Activated naive CD4-positive, alpha-beta T cell treated with anti-CD3 and anti-CD28 coated beads for 36 hours (primary cell): ENCODE measurements around the gene OR52B2. TPM values are rescaled to one million over a fixed set of nuclear protein-coding genes. Genes with fewer than 3 reads are reported as not detected.

Experiments used
- CTCF ChIA-PET: fragments of 350-600 bp; sonication (Branson Sonifier 250); formaldehyde crosslinking; loops from one replicate; lab custom pipeline; 2021; ENCODE audit warnings: antibody characterized with exemption; lab: Charles Lee
- DNase-seq: peaks from one replicate; pipeline ENCODE4 v3.0.0-alpha.2; 2020
- H3K27ac Mint-ChIP-seq: one replicate; pipeline ENCODE4 v1.8.0; 2021; ENCODE audit warnings: mild to moderate bottlenecking, mixed read lengths
- H3K27me3 Mint-ChIP-seq: one replicate; pipeline ENCODE4 v1.8.0; 2021; ENCODE audit warnings: low read depth, mixed read lengths
- H3K36me3 Mint-ChIP-seq: one replicate; pipeline ENCODE4 v1.8.0; 2021; ENCODE audit warnings: low read depth, mixed read lengths
- H3K4me1 Mint-ChIP-seq: one replicate; pipeline ENCODE4 v1.8.0; 2021; ENCODE audit warnings: low read depth, mixed read lengths
- H3K4me3 Mint-ChIP-seq: one replicate; pipeline ENCODE4 v1.8.0; 2021; ENCODE audit warnings: mild to moderate bottlenecking, moderate library complexity, mixed read lengths
- H3K9me3 Mint-ChIP-seq: one replicate; pipeline ENCODE4 v1.8.0; 2021; ENCODE audit warnings: mixed read lengths
- intact Hi-C: fragments of 100-400 bp; cut with micrococcal nuclease; formaldehyde crosslinking; loops from one replicate; pipeline ENCODE4 v1.15.1; 2023
- total RNA-seq, 2 experiments: library from RNA; stranded (reverse); gene quantifications; one replicate each; pipeline ENCODE4 v1.2.3, GENCODE V29; 2021

OR52B2 gene
- total RNA-seq: not detected

DNA sequence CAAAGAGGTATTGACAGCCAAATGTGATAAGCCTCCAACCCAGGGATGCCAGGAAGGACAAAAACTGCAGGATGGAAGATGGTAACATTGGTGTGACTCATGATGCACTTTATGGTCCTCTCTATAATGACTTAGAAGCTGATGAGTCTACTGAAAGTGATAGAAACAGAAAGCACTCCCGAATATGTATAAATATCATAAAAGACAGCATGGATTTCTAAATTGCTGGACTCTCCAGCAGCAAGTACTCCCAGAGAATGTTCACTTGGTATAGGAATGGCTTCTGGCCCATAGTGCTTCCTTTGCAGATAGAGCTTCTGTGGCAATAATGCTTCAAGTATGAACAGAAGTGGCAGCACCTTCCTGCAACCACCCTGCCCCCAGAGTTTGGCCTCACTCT is at the start of gene OR52B2:
TSS of gene OR52B2 (minus strand) at position 101 of the 400 bp plus-strand sequence. CDS start at position 101, 0 bp downstream.
- DNase-seq: no peak
- peaks cover 3% of the 10 kb centered on the region for H3K27me3 Mint-ChIP-seq
- intact Hi-C loops: no loop called here
- CTCF ChIA-PET: no interaction called here
- peaks cover 2% of the 10 kb centered on the region for H3K9me3 Mint-ChIP-seq
- no peaks in the 10 kb centered on the region for H3K36me3 Mint-ChIP-seq
- no peaks in the 10 kb centered on the region for H3K4me1 Mint-ChIP-seq
- no peak within 1 kb of the TSS for H3K27ac Mint-ChIP-seq
- H3K4me3 Mint-ChIP-seq: no peak within 1 kb of the TSS

DNA sequence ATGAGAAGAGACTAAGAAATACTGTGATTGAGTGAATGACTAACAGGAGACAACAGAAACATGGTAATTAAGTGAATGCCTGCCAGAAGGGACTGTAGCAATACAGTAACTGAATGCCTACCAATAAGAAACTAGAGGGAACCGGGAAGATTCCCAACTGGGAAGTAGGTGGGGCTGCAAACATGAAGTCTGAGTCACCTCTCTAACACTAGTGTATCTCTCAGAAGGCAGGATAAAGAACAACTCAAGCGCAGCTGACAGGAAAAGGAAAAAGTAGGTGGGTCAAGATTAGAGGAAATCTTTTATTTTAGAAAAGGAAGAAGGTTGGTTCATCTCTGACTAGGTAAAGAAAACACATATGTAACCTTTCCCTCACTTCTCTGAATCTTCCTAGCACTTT is 49.2 kb upstream of the OR52B2 start:
- intact Hi-C loops: no loop called here
- DNase-seq: no peak
- peaks cover 15% of the 10 kb centered on the region for H3K4me1 Mint-ChIP-seq
- no peaks in the 10 kb centered on the region for H3K9me3 Mint-ChIP-seq
- CTCF ChIA-PET: interaction anchor here (0.6 kb wide), 1 partner anchor 1493 kb away, joined by 10 read pairs; no protein-coding TSS in a partner anchor
- H3K27ac Mint-ChIP-seq: no peak overlapping the region
- peaks cover 25% of the 10 kb centered on the region for H3K36me3 Mint-ChIP-seq
- no peaks in the 10 kb centered on the region for H3K27me3 Mint-ChIP-seq
- H3K4me3 Mint-ChIP-seq: no peak overlapping the region

DNA sequence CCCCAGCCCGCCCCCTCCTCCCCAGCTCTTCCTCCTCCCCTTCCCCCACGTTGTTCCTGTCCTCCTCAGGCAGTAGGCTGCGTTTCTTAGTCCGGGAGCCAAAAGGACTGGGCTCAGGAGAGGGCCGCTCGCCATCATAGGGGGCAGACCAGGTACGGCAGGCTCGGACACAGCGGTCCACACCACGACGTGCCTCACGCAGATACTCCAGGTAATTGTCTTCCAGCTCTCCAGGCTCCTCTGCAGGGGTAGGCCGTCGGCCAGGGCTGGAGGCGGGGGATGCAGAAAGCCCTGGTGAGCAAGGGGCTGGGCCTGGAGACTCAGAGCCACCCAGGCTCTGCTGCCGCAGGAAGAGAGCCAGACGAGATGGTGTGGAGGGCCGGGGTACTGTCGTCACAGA is 47.6 kb upstream of the OR52B2 start:
- no peak overlapping the region for H3K4me3 Mint-ChIP-seq
- no peaks in the 10 kb centered on the region for H3K27me3 Mint-ChIP-seq
- intact Hi-C loops: no loop called here
- H3K9me3 Mint-ChIP-seq: no peaks in the 10 kb centered on the region
- H3K27ac Mint-ChIP-seq: no peak overlapping the region
- CTCF ChIA-PET: interaction anchor here (1.7 kb wide), 1 partner anchor 136 kb away, joined by 4 read pairs; no protein-coding TSS in a partner anchor
- H3K36me3 Mint-ChIP-seq: peaks cover 23% of the 10 kb centered on the region
- peaks cover 15% of the 10 kb centered on the region for H3K4me1 Mint-ChIP-seq
- no peak for DNase-seq

DNA sequence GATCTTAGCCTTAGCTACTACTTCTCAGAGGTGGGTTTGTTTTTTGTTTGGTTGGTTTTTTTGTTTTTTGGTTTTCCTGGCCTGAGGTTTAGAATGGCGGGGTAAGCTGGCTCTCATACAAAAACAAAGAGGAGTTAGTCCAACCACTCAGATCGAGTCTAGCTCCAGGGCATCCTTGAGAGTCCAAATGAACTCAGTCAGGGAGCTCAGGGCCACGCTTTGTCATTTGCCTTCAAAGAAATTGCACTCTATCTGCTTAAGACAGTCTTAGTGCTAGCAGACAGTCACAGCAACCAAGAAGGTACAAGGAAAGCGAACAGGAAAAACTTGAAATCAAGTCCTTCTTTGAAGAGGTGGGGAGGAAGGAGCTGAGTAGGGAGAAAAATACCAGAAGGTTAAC is 46.4 kb upstream of the OR52B2 start:
- H3K4me1 Mint-ChIP-seq: peaks cover 15% of the 10 kb centered on the region
- no peaks in the 10 kb centered on the region for H3K27me3 Mint-ChIP-seq
- H3K36me3 Mint-ChIP-seq: peaks cover 17% of the 10 kb centered on the region
- CTCF ChIA-PET: interaction anchor here (0.6 to 1.7 kb wide), 4 partner anchors 67 to 194 kb away, joined by 3 to 8 read pairs (median 4); no protein-coding TSS in a partner anchor
- no peak for DNase-seq
- H3K9me3 Mint-ChIP-seq: no peaks in the 10 kb centered on the region
- intact Hi-C loops: no loop called here
- no peak overlapping the region for H3K27ac Mint-ChIP-seq
- H3K4me3 Mint-ChIP-seq: no peak overlapping the region

DNA sequence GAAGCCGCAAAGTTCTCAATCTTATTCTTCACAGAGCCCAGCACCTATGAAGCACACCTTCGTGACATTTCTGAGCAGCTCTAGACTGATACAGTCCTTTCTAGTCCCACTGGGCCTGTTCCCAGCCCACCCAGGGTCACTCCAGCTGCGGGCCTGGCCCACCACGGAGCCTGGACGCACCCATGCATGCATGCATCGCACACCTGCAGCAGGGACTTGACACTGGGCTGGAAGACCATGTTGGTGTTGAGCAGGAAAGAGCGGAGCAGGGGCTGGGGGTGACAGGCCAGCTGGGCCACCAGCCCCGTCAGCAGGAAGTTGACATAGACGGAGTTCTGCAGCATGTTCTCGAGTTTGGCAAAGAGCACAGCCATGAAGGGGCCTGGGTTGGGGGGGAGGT is 44.4 kb upstream of the OR52B2 start:
- Mint-ChIP-seq H3K27me3 (no peaks in the 10 kb centered on the region), H3K9me3 (no peaks in the 10 kb centered on the region), H3K36me3 (peaks cover 15% of the 10 kb centered on the region), H3K4me1 (peaks cover 5% of the 10 kb centered on the region), H3K27ac (no peak overlapping the region), H3K4me3 (no peak overlapping the region)
- intact Hi-C loops: no loop called here
- CTCF ChIA-PET: no interaction called here
- DNase-seq: no peak

DNA sequence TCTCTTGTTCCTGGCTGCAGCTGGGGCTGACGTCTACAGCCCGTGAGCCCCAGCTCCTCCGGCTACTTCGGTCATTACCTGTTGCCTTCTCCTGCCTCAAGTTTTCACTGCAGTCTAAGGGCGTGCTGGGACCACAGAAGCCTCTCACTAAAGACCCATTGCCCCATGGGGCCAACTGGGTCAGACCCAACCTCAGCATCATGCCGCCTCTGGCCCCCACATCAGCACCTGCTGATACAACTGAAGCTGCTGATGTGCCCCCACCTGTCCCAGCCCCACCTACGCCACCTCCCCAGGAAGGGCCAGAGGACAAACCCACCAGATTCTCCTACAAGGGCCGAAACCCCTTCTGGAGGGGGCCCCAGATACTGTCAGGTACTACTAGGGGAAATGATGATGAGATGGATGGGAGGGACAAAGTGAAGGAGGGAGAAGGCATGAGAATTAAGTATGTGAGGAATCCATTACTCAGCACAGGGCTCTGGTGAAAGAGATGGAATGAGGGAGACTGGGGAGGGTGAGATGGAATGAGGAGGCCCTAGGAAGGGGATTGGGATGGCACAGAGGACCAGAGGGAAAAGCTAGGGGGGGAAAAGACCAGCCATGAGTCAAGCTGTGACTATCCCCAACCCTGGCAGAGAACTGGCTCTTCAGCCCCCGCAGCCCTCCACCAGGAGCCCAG is 40.3 kb upstream of the OR52B2 start:
- CTCF ChIA-PET: no interaction called here
- Mint-ChIP-seq H3K27me3 (no peaks in the 10 kb centered on the region), H3K9me3 (no peaks in the 10 kb centered on the region), H3K4me3 (no peak overlapping the region), H3K27ac (no peak overlapping the region), H3K36me3 (peaks cover 12% of the 10 kb centered on the region), H3K4me1 (no peaks in the 10 kb centered on the region)
- DNase-seq: no peak
- intact Hi-C loops: no loop called here

DNA sequence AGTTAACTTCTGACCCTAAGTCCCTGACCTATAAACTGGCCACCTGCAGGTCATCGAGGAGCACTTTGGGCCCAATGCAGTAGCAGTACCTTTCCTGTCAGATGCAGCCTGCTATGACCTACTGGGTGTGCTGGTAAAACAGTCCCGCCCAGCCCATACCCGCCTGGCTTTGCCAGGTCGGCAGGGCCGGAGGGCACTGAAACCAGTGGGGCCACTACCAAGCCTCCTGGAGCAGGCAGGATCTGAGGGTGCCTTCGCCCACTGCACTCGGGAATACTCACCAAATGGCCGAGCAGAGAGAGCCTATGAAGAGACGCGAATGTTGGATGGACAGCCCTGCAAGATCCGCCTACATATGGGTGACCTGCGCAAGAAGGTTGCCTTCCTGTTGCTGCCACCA is 39.7 kb upstream of the OR52B2 start:
- no peak for DNase-seq
- CTCF ChIA-PET: no interaction called here
- no peak overlapping the region for H3K27ac Mint-ChIP-seq
- no peaks in the 10 kb centered on the region for H3K27me3 Mint-ChIP-seq
- H3K4me3 Mint-ChIP-seq: no peak overlapping the region
- peaks cover 9% of the 10 kb centered on the region for H3K36me3 Mint-ChIP-seq
- H3K9me3 Mint-ChIP-seq: no peaks in the 10 kb centered on the region
- intact Hi-C loops: no loop called here
- H3K4me1 Mint-ChIP-seq: no peaks in the 10 kb centered on the region

DNA sequence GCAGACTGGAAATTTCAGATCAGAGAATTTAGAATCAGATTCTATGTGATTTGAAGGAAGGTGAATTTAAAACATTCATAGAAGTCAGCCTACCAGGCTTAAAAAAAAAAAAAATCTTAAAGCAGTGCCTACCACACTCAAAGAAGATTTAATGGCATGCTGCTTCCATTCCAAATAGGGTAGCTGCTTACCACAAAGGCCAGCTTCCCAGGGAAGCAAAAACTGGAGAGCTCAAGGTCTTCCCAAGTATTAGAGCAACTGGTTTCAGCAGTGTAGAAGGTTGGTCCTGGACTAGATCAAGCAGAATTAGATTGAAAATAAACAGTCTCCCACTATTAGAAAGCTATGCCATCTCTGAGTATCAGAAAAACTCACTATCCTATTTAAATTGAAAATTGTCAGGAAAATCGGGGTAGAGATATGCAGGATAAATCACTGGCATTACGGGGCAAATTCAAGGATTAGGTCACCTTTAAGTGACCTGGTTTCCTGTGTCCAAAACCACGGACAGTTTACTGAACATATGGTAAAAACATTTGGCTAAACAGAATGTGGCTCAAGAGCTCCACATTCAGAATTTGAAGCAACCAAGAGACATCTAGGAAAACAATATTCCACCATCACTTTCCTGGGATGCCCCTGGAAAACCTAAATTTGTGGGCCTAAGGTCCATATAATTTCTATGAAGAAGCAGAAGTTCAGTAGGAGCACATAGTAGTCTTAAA is 36.5 kb upstream of the OR52B2 start:
- no peak overlapping the region for H3K27ac Mint-ChIP-seq
- intact Hi-C loops: no loop called here
- H3K36me3 Mint-ChIP-seq: peaks cover 9% of the 10 kb centered on the region
- no peak for DNase-seq
- peaks cover 16% of the 10 kb centered on the region for H3K4me1 Mint-ChIP-seq
- H3K27me3 Mint-ChIP-seq: no peaks in the 10 kb centered on the region
- no peaks in the 10 kb centered on the region for H3K9me3 Mint-ChIP-seq
- no peak overlapping the region for H3K4me3 Mint-ChIP-seq
- CTCF ChIA-PET: interaction anchor here (0.7 to 1.3 kb wide), 3 partner anchors 32 to 172 kb away, joined by 3 to 4 read pairs (median 3); partner anchors contain the start of gene CNGA4

DNA sequence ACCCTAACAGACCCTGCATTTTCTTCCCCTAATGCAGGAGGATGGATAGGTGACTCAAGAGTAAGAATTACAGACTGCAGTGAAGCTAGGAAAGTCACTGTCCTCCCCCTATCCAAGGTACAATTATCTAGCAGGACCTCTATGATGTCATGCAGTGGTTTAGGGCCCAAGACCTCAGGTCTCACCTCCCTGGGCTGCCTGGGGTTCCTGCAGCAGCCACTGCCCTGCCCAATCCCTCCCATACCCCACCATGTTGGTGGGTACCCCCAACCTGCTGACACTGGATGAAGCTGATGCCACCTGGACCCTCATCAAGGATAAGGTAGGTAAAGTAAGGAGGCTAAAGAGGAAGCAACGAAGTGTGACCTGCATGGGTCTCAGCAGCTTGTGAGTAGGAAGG is 35.2 kb upstream of the OR52B2 start, which contains the start of gene C11orf42:
TSS of gene C11orf42 (plus strand) at position 192 of the 400 bp plus-strand sequence. CDS start at position 251, 59 bp downstream.
- Mint-ChIP-seq H3K4me1 (peaks cover 16% of the 10 kb centered on the region), H3K27ac (no peak within 1 kb of the TSS), H3K9me3 (no peaks in the 10 kb centered on the region), H3K27me3 (no peaks in the 10 kb centered on the region), H3K4me3 (no peak within 1 kb of the TSS), H3K36me3 (peaks cover 6% of the 10 kb centered on the region)
- no peak for DNase-seq
- CTCF ChIA-PET: interaction anchor here (1.3 to 2.1 kb wide), 2 partner anchors 46 to 110 kb away, joined by 3 to 4 read pairs; no protein-coding TSS in a partner anchor
- intact Hi-C loops: no loop called here

DNA sequence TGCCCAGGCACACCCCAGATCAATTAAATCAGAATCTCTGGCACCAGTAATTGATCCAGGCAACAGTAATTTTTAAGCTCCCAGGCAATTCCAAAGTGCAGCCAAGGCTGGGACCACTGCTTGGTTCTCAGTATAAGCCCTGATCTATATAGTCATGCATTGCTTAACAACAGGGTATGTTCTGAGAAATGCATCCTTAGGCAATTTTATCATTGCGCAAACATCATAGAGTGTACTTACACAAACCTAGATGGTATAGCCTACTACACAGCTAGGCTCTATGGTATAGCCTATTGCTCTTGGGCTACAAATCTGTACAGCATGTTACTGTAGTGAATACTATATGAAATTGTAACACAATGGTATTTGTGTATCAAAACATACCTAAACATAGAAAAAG is 34.6 kb upstream of the OR52B2 start:
- no peak overlapping the region for H3K27ac Mint-ChIP-seq
- CTCF ChIA-PET: interaction anchor here (0.9 to 2.1 kb wide), 2 partner anchors 11 to 46 kb away, joined by 3 to 4 read pairs; no protein-coding TSS in a partner anchor
- H3K36me3 Mint-ChIP-seq: peaks cover 6% of the 10 kb centered on the region
- no peaks in the 10 kb centered on the region for H3K27me3 Mint-ChIP-seq
- intact Hi-C loops: no loop called here
- no peaks in the 10 kb centered on the region for H3K9me3 Mint-ChIP-seq
- peaks cover 16% of the 10 kb centered on the region for H3K4me1 Mint-ChIP-seq
- H3K4me3 Mint-ChIP-seq: no peak overlapping the region
- DNase-seq: no peak

DNA sequence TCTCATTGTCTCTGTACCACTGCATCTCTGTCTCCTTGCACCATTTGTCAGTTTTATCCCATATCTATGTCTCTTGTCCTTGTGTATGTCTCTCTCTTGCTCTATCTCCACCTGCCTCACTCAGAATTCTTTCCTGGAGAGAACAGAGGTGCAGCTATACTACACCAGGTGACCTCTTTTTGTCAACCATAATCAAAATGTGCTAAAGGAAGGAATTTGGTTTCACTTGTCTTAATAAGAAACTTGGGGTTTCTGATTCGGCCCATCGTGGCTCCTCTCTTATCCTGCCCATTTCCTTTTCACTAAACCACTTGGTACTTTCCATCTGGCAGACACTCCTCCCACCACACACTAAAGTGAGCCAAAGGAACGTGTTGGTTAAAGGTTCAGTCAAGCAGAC is 33.2 kb upstream of the OR52B2 start:
- intact Hi-C loops: no loop called here
- Mint-ChIP-seq H3K4me3 (no peak overlapping the region), H3K9me3 (no peaks in the 10 kb centered on the region), H3K27me3 (no peaks in the 10 kb centered on the region), H3K36me3 (peaks cover 2% of the 10 kb centered on the region), H3K4me1 (peaks cover 16% of the 10 kb centered on the region), H3K27ac (no peak overlapping the region)
- CTCF ChIA-PET: interaction anchor here (1.1 to 2.1 kb wide), 2 partner anchors 48 to 150 kb away, joined by 4 to 6 read pairs; no protein-coding TSS in a partner anchor
- DNase-seq: peak; percentile 29

DNA sequence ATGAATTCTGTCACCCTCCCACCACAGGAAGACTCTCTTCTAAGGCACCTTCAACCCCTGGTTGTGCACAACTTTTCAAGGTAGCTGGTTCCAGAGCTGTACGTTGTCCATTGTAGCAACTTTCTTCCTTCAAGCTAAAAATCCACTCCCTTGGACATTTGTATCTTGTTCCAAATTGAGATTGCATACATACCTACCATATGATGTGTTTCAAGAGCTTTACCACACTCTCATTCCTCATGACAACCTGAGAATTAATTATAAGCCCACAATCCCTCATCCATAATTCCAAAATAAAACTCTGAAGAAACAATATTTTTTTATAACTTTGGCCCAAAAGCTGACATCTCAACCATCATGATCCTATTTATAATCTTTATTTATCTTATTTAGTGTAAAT is 31.9 kb upstream of the OR52B2 start:
- H3K9me3 Mint-ChIP-seq: no peaks in the 10 kb centered on the region
- no peak overlapping the region for H3K4me3 Mint-ChIP-seq
- H3K4me1 Mint-ChIP-seq: peaks cover 16% of the 10 kb centered on the region
- H3K27ac Mint-ChIP-seq: no peak overlapping the region
- intact Hi-C loops: no loop called here
- H3K27me3 Mint-ChIP-seq: no peaks in the 10 kb centered on the region
- peaks cover 2% of the 10 kb centered on the region for H3K36me3 Mint-ChIP-seq
- DNase-seq: no peak
- CTCF ChIA-PET: no interaction called here
